BJ (cell line): ENCODE results near the gene HSPB6. TPM values are rescaled to one million over a fixed set of nuclear protein-coding genes. Genes with fewer than 3 reads are reported as not detected.

Experiments used
- CTCF ChIA-PET: fragments of 350-600 bp; formaldehyde crosslinking; extraction: SDS; loops from one replicate; lab custom pipeline; 2021; ENCODE audit warnings: antibody characterized with exemption, inconsistent platforms; lab: Yijun Ruan, JAX
- POLR2A ChIA-PET: fragments of 300-600 bp; sonication (Branson Sonifier 250); formaldehyde crosslinking; extraction: SDS; loops from one replicate; lab custom pipeline; 2021; ENCODE audit warnings: antibody characterized with exemption; lab: Charles Lee
- DNase-seq: peaks from one replicate; pipeline ENCODE4 v3.0.0-alpha.2; 2011; ENCODE audit warnings: low read depth
- H3K27me3 ChIP-seq: 2 replicates; pipeline ENCODE4 v1.6.0; 2011; ENCODE audit warnings: low read length; ENCODE audit not compliant: control insufficient read depth, insufficient read depth
- H3K36me3 ChIP-seq: 2 replicates; pipeline ENCODE4 v1.5.1; 2011; ENCODE audit warnings: low read length; ENCODE audit not compliant: control insufficient read depth, insufficient read depth
- H3K4me3 ChIP-seq: 2 replicates; pipeline ENCODE4 v1.5.1; 2011; ENCODE audit warnings: low read depth, mild to moderate bottlenecking, control low read depth, low read length
- CTCF ChIP-seq: IDR thresholded peaks from 2 replicates; pipeline ENCODE4 v1.5.1; 2011; ENCODE audit warnings: low read depth, mild to moderate bottlenecking, control low read depth, inconsistent platforms, low read length, moderate library complexity; ENCODE audit not compliant: insufficient read depth
- polyA plus RNA-seq: library from polyadenylated mRNA; depleted of rRNA; stranded (reverse); fragments of >200 nt; gene quantifications from 2 replicates; pipeline ENCODE4 v1.2.3, GENCODE V29; 2011

The HSPB6 gene
- polyA plus RNA-seq, 1 experiment: 21.0 TPM

GRCh38 chr19:35780058-35780457, 23.2 kb upstream of the HSPB6 start:
- no peak for DNase-seq
- ChIA-PET CTCF (no interaction called here), POLR2A (no interaction called here)
- Histone ChIP-seq H3K27me3 (no peaks in the 10 kb centered on the region), H3K36me3 (peaks cover 4% of the 10 kb centered on the region), H3K4me3 (no peak overlapping the region)
- no peak for TF ChIP-seq CTCF

- Histone ChIP-seq H3K4me3 (no peak overlapping the region), H3K36me3 (peaks cover 4% of the 10 kb centered on the region), H3K27me3 (no peaks in the 10 kb centered on the region)
- no peak for DNase-seq
- TF ChIP-seq CTCF: no peak
- CTCF ChIA-PET: no interaction called here
- POLR2A ChIA-PET: no interaction called here
Measured at GRCh38 chr19:35779033-35779432, 22.2 kb upstream of the HSPB6 start.

- TF ChIP-seq CTCF: no peak
- ChIA-PET POLR2A (no interaction called here), CTCF (no interaction called here)
- DNase-seq: no peak
- Histone ChIP-seq H3K4me3 (no peak overlapping the region), H3K36me3 (peaks cover 3% of the 10 kb centered on the region), H3K27me3 (no peaks in the 10 kb centered on the region)
Measured at GRCh38 chr19:35777961-35778360, 21.1 kb upstream of the HSPB6 start.

- H3K36me3 ChIP-seq: no peaks in the 10 kb centered on the region; the same call in 1 of the 2 replicates
- H3K4me3 ChIP-seq: no peak overlapping the region
- no peak for TF ChIP-seq CTCF
- no peaks in the 10 kb centered on the region for H3K27me3 ChIP-seq
- CTCF ChIA-PET: interaction anchor here (0.8 kb wide), 1 partner anchor 129 kb away, joined by 3 read pairs; the partner anchor contains the start of gene COX6B1
- POLR2A ChIA-PET: interaction anchor here (0.6 kb wide), 1 partner anchor 17 kb away, joined by 8 read pairs; no protein-coding TSS in a partner anchor
- no peak for DNase-seq
Measured at GRCh38 chr19:35777086-35777841, 20.4 kb upstream of the HSPB6 start.

- no peak for DNase-seq
- Histone ChIP-seq H3K36me3 (no peaks in the 10 kb centered on the region; the same call in 1 of the 2 replicates), H3K27me3 (no peaks in the 10 kb centered on the region), H3K4me3 (peak overlapping the region; percentile 77)
- ChIA-PET CTCF (interaction anchor here (0.6 to 1.0 kb wide), 2 partner anchors 13 to 1554 kb away, joined by 3 read pairs; no protein-coding TSS in a partner anchor), POLR2A (interaction anchor here (0.6 kb wide), 1 partner anchor 18 kb away, joined by 8 read pairs; no protein-coding TSS in a partner anchor)
- TF ChIP-seq CTCF: no peak
Measured at GRCh38 chr19:35776102-35776788, 19.4 kb upstream of the HSPB6 start.
